Cardiac muscle cell (in vitro differentiated cells and primary cell): Measurements from ENCODE around the gene MAN1C1. TPM values are rescaled to one million over a fixed set of nuclear protein-coding genes. Genes with fewer than 3 reads are reported as not detected.
A peak's percentile ranks its signal among the peaks of the same experiment; 100 is the strongest.

Experiments
- DNase-seq, 2 donors: peaks; one replicate each; pipeline versions ENCODE4 v3.0.0 to v3.0.0-alpha.2; 2010 to 2017; ENCODE audit warnings: low read depth in 1 of 2, low spot score in 1 of 2
- H3K27ac ChIP-seq: fragments of 200-600 bp; sonication (generic); 2 replicates; pipeline ENCODE4 v1.5.1; 2016
- H3K27me3 ChIP-seq: fragments of 200-600 bp; sonication (generic); 2 replicates; pipeline ENCODE4 v1.6.0; 2016; ENCODE audit warnings: control low read depth
- H3K36me3 ChIP-seq: fragments of 200-600 bp; sonication (generic); 2 replicates; pipeline ENCODE4 v1.5.1; 2016; ENCODE audit warnings: control low read depth
- H3K4me1 ChIP-seq: fragments of 200-600 bp; sonication (generic); 2 replicates; pipeline ENCODE4 v1.8.1; 2017; ENCODE audit warnings: low read depth, mild to moderate bottlenecking, mixed run types
- H3K4me3 ChIP-seq: fragments of 200-600 bp; sonication (generic); 2 replicates; pipeline ENCODE4 v1.5.1; 2016; ENCODE audit warnings: mild to moderate bottlenecking
- H3K9me3 ChIP-seq: fragments of 200-600 bp; sonication (generic); 2 replicates; pipeline ENCODE4 v1.5.1; 2017; ENCODE audit warnings: low read depth, mild to moderate bottlenecking, control low read depth
- polyA plus RNA-seq: library from polyadenylated mRNA; unstranded; fragments of >200 nt; fragmentation: Nextera tagmentation; extraction: Ambion mirVana; gene quantifications from 2 replicates; pipeline ENCODE4 v1.2.1, GENCODE V29; 2016
- total RNA-seq: library from RNA; depleted of rRNA; stranded (reverse); fragments of >200 nt; gene quantifications from 2 replicates; pipeline ENCODE4 v1.2.3, GENCODE V29; 2016
- TF ChIP-seq, protein P1 (sequence below): IDR thresholded peaks from 2 replicates; pipeline ENCODE4 v1.5.1; 2012; ENCODE audit warnings: low read depth, mild to moderate bottlenecking, low read length

The MAN1C1 gene
- total and polyA plus RNA-seq, 2 experiments from 2014 or later = 88.8 to 118 TPM

DNA sequence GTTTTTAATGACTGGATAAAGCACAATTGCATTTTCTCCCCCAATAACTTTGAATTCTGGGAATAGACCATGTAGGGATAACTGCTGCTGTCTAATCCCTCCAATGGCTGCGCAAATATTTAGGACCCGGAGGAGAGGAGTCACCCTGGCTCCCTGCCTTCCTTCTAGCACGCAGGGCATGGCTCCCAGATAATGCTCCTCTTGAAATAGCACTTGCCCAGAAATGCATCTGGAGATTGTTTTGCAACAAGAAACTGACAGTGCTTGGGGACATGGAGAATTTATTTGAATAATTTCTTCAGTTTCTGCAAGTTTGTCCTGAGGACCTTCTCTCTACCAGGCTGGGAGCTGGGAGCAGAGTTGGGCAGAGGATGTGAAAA lies 83.5 kb downstream of the MAN1C1 start:
- no peaks in the 10 kb centered on the region for H3K9me3 ChIP-seq
- peak overlapping the region; percentile 93 for H3K27ac ChIP-seq
- H3K4me1 ChIP-seq = peaks cover 94% of the 10 kb centered on the region
- no peak overlapping the region for H3K4me3 ChIP-seq
- peak; percentile 57 to 80 for DNase-seq
- no peaks in the 10 kb centered on the region for H3K27me3 ChIP-seq
- H3K36me3 ChIP-seq = no peaks in the 10 kb centered on the region
- TF ChIP-seq, protein P1, sequence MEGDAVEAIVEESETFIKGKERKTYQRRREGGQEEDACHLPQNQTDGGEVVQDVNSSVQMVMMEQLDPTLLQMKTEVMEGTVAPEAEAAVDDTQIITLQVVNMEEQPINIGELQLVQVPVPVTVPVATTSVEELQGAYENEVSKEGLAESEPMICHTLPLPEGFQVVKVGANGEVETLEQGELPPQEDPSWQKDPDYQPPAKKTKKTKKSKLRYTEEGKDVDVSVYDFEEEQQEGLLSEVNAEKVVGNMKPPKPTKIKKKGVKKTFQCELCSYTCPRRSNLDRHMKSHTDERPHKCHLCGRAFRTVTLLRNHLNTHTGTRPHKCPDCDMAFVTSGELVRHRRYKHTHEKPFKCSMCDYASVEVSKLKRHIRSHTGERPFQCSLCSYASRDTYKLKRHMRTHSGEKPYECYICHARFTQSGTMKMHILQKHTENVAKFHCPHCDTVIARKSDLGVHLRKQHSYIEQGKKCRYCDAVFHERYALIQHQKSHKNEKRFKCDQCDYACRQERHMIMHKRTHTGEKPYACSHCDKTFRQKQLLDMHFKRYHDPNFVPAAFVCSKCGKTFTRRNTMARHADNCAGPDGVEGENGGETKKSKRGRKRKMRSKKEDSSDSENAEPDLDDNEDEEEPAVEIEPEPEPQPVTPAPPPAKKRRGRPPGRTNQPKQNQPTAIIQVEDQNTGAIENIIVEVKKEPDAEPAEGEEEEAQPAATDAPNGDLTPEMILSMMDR = no peak

DNA sequence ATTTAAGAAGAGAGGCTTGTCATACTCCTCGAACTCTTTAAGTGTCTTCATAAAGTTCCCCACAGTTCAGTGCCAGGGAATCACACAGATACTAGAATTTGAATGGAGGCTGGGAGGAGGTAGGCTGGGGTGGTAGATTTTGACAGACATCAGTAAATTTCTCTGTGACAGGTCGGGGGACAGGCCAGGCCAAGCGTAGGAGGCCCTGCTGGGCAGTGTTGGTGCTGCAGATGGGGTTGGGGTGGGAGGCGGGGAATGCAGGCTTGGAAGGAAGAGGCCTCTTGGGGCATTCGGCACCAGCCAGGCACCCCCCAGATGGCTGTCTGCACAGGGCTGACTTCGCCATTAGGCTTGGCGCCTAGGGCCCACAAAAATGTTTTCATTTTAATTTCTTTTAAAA lies 84.0 kb downstream of the MAN1C1 start:
- DNase-seq = peak in 1 of 2 donors; percentile 41
- Histone ChIP-seq H3K4me1 (peaks cover 90% of the 10 kb centered on the region), H3K9me3 (no peaks in the 10 kb centered on the region), H3K27me3 (no peaks in the 10 kb centered on the region), H3K27ac (peak overlapping the region; percentile 93), H3K4me3 (no peak overlapping the region), H3K36me3 (no peaks in the 10 kb centered on the region)
- TF ChIP-seq, protein P1 = peak; percentile 7

DNA sequence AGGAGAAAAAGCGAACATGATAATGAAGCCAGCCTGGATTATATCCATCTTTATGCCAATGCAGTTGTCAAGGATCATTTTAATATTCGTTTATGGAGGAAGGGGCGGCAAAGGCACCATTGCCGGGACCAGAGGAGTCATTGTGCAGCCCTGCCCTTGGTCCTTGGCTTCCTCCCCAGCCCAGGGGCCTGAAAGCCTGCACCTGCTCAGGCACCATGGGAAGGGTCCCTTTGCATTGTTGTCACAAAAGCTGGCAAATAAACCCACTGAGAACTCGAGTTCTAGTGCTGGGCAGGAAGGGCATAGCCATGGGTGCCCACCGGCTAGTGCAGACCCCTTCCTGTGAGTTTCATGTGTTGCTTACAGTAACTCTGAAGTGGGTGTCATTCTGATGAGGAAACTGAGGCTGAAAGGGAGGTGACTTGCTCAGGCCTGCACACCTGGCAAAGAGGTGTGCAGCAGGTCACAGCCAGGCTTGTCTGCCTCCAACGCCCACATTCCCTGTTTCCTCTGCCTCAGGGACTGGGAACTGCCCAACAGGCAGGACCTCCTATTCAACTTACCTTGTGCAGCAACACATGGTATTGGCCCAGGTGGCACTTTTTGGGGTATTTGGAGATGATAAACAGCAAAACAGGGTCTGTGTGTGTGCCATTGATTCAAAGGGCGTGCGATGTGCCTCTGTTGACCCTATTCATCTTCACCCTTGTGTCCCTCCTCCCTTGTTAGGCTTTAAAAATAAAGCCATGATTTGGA lies 84.6 kb downstream of the MAN1C1 start:
- Histone ChIP-seq H3K27me3 (no peaks in the 10 kb centered on the region), H3K4me3 (no peak overlapping the region), H3K9me3 (no peaks in the 10 kb centered on the region), H3K4me1 (peaks cover 86% of the 10 kb centered on the region), H3K36me3 (no peaks in the 10 kb centered on the region), H3K27ac (peak overlapping the region; percentile 93)
- no peak for DNase-seq
- TF ChIP-seq, protein P1 = no peak

DNA sequence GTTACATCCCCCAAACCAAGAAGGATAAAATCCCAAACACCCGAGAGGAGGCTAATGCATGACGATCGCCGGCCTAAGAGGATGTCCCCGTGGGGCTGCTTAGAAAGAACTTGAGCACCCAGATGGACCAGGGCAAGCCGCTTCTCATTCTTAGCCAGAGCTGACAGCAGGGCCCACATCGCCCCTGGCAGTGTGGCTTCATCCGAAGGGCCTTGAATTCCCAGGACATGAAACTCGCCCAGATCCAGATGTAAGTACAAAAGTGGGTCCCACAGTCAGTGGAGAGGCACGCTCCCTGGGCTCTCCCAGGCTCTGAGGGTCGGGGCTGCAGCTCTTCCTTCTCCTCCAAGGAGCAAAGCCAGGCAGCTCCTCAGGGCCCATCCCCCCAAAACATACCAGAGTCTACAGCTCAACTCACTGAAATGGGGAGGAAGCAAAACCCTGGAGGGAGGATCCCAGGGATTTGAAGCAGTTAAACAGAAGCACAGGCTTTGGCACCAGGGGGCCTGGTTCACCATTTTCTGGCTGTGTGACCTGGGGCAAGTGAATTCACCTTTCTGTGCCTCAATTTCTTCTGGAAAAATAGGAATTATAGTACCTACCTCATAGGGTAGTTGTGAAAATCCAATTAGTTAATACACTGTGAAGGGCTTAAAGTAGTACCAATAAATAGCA lies 85.6 kb downstream of the MAN1C1 start:
- Histone ChIP-seq H3K27ac (peak overlapping the region; percentile 93), H3K27me3 (no peaks in the 10 kb centered on the region), H3K9me3 (no peaks in the 10 kb centered on the region), H3K36me3 (no peaks in the 10 kb centered on the region), H3K4me3 (no peak overlapping the region), H3K4me1 (peaks cover 86% of the 10 kb centered on the region)
- TF ChIP-seq, protein P1 = no peak
- DNase-seq = peak in 1 of 2 donors; percentile 50

DNA sequence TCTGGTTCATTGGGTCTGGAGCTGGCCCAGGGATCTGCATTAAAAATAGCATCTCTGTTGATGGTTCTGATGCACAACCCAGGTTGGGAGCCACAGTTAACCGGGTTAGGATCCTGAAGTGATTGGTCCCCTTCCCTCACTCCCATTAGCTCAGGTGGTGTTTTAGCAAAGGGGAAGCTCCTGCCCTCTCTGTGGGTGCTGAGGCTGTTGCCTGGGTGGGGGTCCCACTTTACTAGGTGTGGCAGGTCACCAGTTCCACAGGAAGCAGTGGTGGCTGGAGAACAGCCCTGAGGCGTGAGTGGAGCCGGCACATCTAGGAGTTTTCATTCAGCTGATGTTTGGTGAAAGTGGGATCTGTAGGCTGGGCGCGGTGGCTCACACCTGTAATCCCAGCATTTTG lies 86.5 kb downstream of the MAN1C1 start:
- TF ChIP-seq, protein P1 = no peak
- H3K27me3 ChIP-seq = no peaks in the 10 kb centered on the region
- no peak overlapping the region for H3K4me3 ChIP-seq
- H3K4me1 ChIP-seq = peaks cover 86% of the 10 kb centered on the region
- DNase-seq = no peak
- no peaks in the 10 kb centered on the region for H3K36me3 ChIP-seq
- H3K27ac ChIP-seq = no peak overlapping the region
- H3K9me3 ChIP-seq = no peaks in the 10 kb centered on the region
